Stimulated activated memory B cell treated with anti-CD40 and anti-IgM and Interleukin-4, amounts not matched to agents 10 μg/mL and 1 μg/mL and 100 μg/mL, for 72 hours (primary cell): ENCODE measurements around the gene WDR5.

ENCODE experiments used
- ATAC-seq: fragments of 150-1000 bp; cut with Tn5 transposase; 2 replicates; pipeline ENCODE4 v1.10.0; 2021
- H3K27ac Mint-ChIP-seq: one replicate; pipeline ENCODE4 v1.8.0; 2022; ENCODE audit warnings: mild to moderate bottlenecking, mixed read lengths
- H3K27me3 Mint-ChIP-seq: one replicate; pipeline ENCODE4 v1.8.0; 2022; ENCODE audit warnings: mixed read lengths
- H3K36me3 Mint-ChIP-seq: one replicate; pipeline ENCODE4 v1.8.0; 2022; ENCODE audit warnings: mixed read lengths
- H3K4me1 Mint-ChIP-seq: one replicate; pipeline ENCODE4 v1.8.0; 2022; ENCODE audit warnings: mixed read lengths
- H3K4me3 Mint-ChIP-seq: one replicate; pipeline ENCODE4 v1.8.0; 2022; ENCODE audit warnings: mild to moderate bottlenecking, moderate library complexity, mixed read lengths
- H3K9me3 Mint-ChIP-seq: one replicate; pipeline ENCODE4 v1.8.0; 2022; ENCODE audit warnings: mixed read lengths

The WDR5 gene

GRCh38 chr9:134173127-134174072 lies 37.5 kb downstream of the WDR5 start:
- peaks cover 3% of the 10 kb centered on the region for H3K9me3 Mint-ChIP-seq
- H3K4me1 Mint-ChIP-seq = peaks cover 27% of the 10 kb centered on the region
- peaks cover 34% of the 10 kb centered on the region for H3K27me3 Mint-ChIP-seq
- no peak for ATAC-seq
- H3K4me3 Mint-ChIP-seq = no peak overlapping the region
- H3K36me3 Mint-ChIP-seq = no peaks in the 10 kb centered on the region
- no peak overlapping the region for H3K27ac Mint-ChIP-seq

GRCh38 chr9:134174073-134174449 lies 38.2 kb downstream of the WDR5 start:
- H3K27me3 Mint-ChIP-seq = peaks cover 41% of the 10 kb centered on the region
- H3K36me3 Mint-ChIP-seq = no peaks in the 10 kb centered on the region
- peaks cover 27% of the 10 kb centered on the region for H3K4me1 Mint-ChIP-seq
- no peaks in the 10 kb centered on the region for H3K9me3 Mint-ChIP-seq
- peak; percentile 55 for ATAC-seq
- H3K4me3 Mint-ChIP-seq = no peak overlapping the region
- H3K27ac Mint-ChIP-seq = no peak overlapping the region

GRCh38 chr9:134174526-134175290 lies 38.8 kb downstream of the WDR5 start:
- peaks cover 27% of the 10 kb centered on the region for H3K4me1 Mint-ChIP-seq
- no peaks in the 10 kb centered on the region for H3K9me3 Mint-ChIP-seq
- H3K27me3 Mint-ChIP-seq = peaks cover 47% of the 10 kb centered on the region
- no peaks in the 10 kb centered on the region for H3K36me3 Mint-ChIP-seq
- ATAC-seq = no peak
- H3K4me3 Mint-ChIP-seq = no peak overlapping the region
- no peak overlapping the region for H3K27ac Mint-ChIP-seq

- no peak overlapping the region for H3K4me3 Mint-ChIP-seq
- no peaks in the 10 kb centered on the region for H3K9me3 Mint-ChIP-seq
- no peak overlapping the region for H3K27ac Mint-ChIP-seq
- no peaks in the 10 kb centered on the region for H3K36me3 Mint-ChIP-seq
- H3K4me1 Mint-ChIP-seq = peaks cover 27% of the 10 kb centered on the region
- H3K27me3 Mint-ChIP-seq = peaks cover 53% of the 10 kb centered on the region
- ATAC-seq = no peak
These were observed 39.5 kb downstream of the WDR5 start for GRCh38 chr9:134175291-134175807.

- H3K27ac Mint-ChIP-seq = no peak overlapping the region
These were observed 40.1 kb downstream of the WDR5 start for GRCh38 chr9:134175808-134176598.

GRCh38 chr9:134176599-134176968 lies 40.7 kb downstream of the WDR5 start:
- H3K9me3 Mint-ChIP-seq = no peaks in the 10 kb centered on the region
- no peak overlapping the region for H3K4me3 Mint-ChIP-seq
- no peaks in the 10 kb centered on the region for H3K36me3 Mint-ChIP-seq
- peaks cover 28% of the 10 kb centered on the region for H3K4me1 Mint-ChIP-seq
- H3K27me3 Mint-ChIP-seq = peaks cover 66% of the 10 kb centered on the region
- no peak overlapping the region for H3K27ac Mint-ChIP-seq
- ATAC-seq = no peak

More at GRCh38 chr9:134175808-134176598, 40.1 kb downstream of the WDR5 start:
- ATAC-seq = no peak
- Mint-ChIP-seq H3K36me3 (no peaks in the 10 kb centered on the region), H3K9me3 (no peaks in the 10 kb centered on the region), H3K27me3 (peaks cover 60% of the 10 kb centered on the region), H3K4me3 (no peak overlapping the region), H3K4me1 (peaks cover 27% of the 10 kb centered on the region)

- Mint-ChIP-seq H3K4me3 (no peak overlapping the region), H3K36me3 (no peaks in the 10 kb centered on the region), H3K4me1 (peaks cover 34% of the 10 kb centered on the region), H3K9me3 (no peaks in the 10 kb centered on the region), H3K27ac (no peak overlapping the region), H3K27me3 (peaks cover 72% of the 10 kb centered on the region)
- no peak for ATAC-seq
These were observed 41.3 kb downstream of the WDR5 start for GRCh38 chr9:134177186-134177585.

- H3K4me1 Mint-ChIP-seq = peaks cover 40% of the 10 kb centered on the region
- no peak for ATAC-seq
- H3K9me3 Mint-ChIP-seq = peaks cover 2% of the 10 kb centered on the region
- no peaks in the 10 kb centered on the region for H3K36me3 Mint-ChIP-seq
- no peak overlapping the region for H3K4me3 Mint-ChIP-seq
- H3K27me3 Mint-ChIP-seq = peaks cover 78% of the 10 kb centered on the region
- H3K27ac Mint-ChIP-seq = no peak overlapping the region
These were observed 41.9 kb downstream of the WDR5 start for GRCh38 chr9:134177624-134178393.

GRCh38 chr9:134178394-134178767 lies 42.5 kb downstream of the WDR5 start:
- no peak for ATAC-seq
- Mint-ChIP-seq H3K27ac (no peak overlapping the region), H3K36me3 (no peaks in the 10 kb centered on the region), H3K9me3 (peaks cover 4% of the 10 kb centered on the region), H3K4me1 (peaks cover 41% of the 10 kb centered on the region), H3K4me3 (no peak overlapping the region), H3K27me3 (peaks cover 82% of the 10 kb centered on the region)

- Mint-ChIP-seq H3K27me3 (peaks cover 82% of the 10 kb centered on the region), H3K9me3 (peaks cover 4% of the 10 kb centered on the region), H3K4me1 (peaks cover 38% of the 10 kb centered on the region), H3K27ac (no peak overlapping the region), H3K36me3 (no peaks in the 10 kb centered on the region), H3K4me3 (no peak overlapping the region)
- no peak for ATAC-seq
These were observed 43.1 kb downstream of the WDR5 start for GRCh38 chr9:134178768-134179551.

- no peak overlapping the region for H3K4me3 Mint-ChIP-seq
These were observed 43.7 kb downstream of the WDR5 start for GRCh38 chr9:134179595-134179917.

GRCh38 chr9:134179918-134180785 lies 44.3 kb downstream of the WDR5 start:
- Mint-ChIP-seq H3K27me3 (peaks cover 75% of the 10 kb centered on the region), H3K4me3 (no peak overlapping the region), H3K36me3 (no peaks in the 10 kb centered on the region), H3K27ac (no peak overlapping the region), H3K9me3 (peaks cover 4% of the 10 kb centered on the region), H3K4me1 (peaks cover 26% of the 10 kb centered on the region)
- no peak for ATAC-seq

More at GRCh38 chr9:134179595-134179917, 43.7 kb downstream of the WDR5 start:
- Mint-ChIP-seq H3K4me1 (peaks cover 32% of the 10 kb centered on the region), H3K9me3 (peaks cover 4% of the 10 kb centered on the region), H3K36me3 (no peaks in the 10 kb centered on the region), H3K27ac (no peak overlapping the region), H3K27me3 (peaks cover 81% of the 10 kb centered on the region)
- no peak for ATAC-seq
